Erythroblast (primary cell): ENCODE data around the gene TXNDC2.

Experiments used
- DNase-seq, 2 experiments: peaks; one replicate each; lab custom pipeline; 2025; lab: John Stamatoyannopoulos, UW
- GATA1 ChIP-seq: IDR thresholded peaks from 2 replicates; pipeline ENCODE4 v1.6.1; 2011; ENCODE audit warnings: low read depth, mild to moderate bottlenecking, control low read depth, low read length, moderate library complexity
- POLR2A ChIP-seq: IDR thresholded peaks from 2 replicates; pipeline ENCODE4 v1.6.1; 2011; ENCODE audit warnings: mild to moderate bottlenecking, low read length

Gene TXNDC2

GRCh38 chr18:9885170-9886004, at the start of gene TXNDC2:
Gene TXNDC2 (plus strand): TSS chr18:9885973. CDS start chr18:9886681, 708 bp downstream.
- peak; percentile 54 to 76 for DNase-seq
- TF ChIP-seq POLR2A (no peak), GATA1 (no peak)

DNA sequence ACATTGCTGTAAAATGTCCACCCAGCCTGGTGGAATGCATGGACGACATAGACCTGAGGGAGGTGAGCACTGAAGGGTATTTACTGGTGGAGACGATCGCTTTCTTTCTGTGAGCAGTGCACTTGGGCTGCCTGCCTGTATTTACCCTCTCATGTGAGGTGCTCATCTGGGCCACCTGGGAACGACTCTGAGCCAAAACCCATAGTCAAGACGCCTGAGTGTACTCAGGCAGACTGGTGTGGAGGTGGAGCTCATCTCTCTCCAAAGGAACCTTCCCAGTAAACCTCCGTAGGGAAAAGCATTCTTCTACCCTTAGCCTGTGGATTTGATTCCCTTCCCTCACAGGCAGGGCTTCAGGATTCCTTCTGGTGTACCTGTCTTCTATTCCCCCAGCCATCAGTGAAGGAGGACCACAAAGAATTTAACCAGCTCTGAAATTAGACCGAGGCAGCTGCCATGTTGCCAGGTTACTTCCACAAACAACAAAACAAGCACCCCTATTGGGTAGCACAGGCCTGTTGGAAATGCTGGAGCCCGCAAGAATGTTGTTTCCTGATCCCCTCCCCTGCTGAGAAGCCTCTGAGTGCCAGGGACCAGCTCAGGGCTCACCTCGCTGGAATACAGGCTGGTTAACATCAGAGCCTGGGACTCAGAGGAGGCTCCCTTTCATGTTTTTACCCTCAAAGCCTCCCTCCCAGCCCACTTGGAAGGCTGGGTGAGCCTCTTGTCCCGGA, 47.5 kb upstream of the TXNDC2 start:
- TF ChIP-seq POLR2A (no peak), GATA1 (no peak)

GRCh38 chr18:9839211-9839610, 46.6 kb upstream of the TXNDC2 start:
- TF ChIP-seq GATA1: no peak
- no peak for TF ChIP-seq POLR2A
- DNase-seq: no peak

More for the DNA sequence above, 47.5 kb upstream of the TXNDC2 start:
- no peak for DNase-seq

GRCh38 chr18:9839853-9840252, 45.9 kb upstream of the TXNDC2 start:
- no peak for TF ChIP-seq GATA1
- TF ChIP-seq POLR2A: no peak

DNA sequence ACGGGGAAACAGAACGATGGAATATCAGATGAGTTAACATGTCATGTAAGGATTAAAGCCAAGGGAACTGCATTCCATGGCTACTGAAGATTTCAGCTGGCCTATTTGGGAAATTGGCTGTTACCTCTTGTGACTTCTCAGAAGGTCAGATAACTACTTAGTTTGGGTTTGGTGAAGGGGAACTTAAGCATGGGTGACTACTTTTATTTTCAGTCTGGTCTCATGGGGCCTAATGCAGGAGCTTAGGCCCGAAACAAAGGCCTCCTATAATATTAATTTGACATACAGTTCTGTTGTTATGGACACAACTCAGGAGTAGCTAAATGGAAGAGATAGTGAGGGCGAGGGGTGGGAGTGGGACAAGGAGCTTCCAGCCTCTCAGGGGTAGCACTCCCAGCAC, 44.0 kb upstream of the TXNDC2 start:
- no peak for DNase-seq
- TF ChIP-seq GATA1 (no peak), POLR2A (no peak)

More at GRCh38 chr18:9839853-9840252, 45.9 kb upstream of the TXNDC2 start:
- DNase-seq: no peak

- no peak for DNase-seq
- TF ChIP-seq POLR2A (no peak), GATA1 (no peak)
These were observed 43.3 kb upstream of the TXNDC2 start for GRCh38 chr18:9842448-9842847.

- TF ChIP-seq GATA1 (no peak), POLR2A (no peak)
- no peak for DNase-seq
These were observed 40.5 kb upstream of the TXNDC2 start for GRCh38 chr18:9845256-9845655.

DNA sequence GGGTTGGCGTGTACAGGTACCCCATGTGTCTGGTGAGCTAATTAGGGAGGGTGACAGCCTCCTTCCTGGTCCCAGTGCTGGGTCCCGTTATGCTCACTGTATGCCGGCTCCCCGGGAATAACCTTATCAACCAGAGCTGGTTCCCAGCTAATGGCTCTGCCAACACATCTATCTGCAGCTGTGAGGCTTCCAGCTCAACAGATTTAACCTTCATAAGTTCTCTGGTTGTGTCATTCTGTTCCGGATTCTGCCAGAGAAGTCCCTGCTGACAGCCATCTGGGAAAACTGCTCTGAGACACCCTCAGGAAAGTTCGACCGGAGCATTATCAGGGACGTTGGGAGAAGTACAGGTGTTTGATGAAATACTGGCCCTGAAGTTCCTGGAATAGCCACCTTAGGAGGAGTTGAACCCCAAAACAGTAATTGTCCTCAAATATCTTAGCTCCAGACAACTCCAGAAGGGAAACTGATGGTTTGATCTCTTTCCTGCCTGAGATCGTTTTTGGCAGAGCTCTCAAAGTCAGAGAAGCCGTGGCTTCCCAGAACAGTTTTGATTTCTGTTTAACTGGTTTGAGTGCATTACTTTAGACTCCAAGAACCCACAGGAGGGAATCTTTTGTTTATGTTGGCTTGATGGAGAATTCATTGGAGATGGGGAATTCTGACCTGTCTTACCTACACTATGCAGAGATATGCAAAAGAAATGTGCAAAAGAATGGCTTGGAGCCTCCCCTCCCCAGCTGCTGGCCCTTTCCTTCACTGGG, 39.4 kb upstream of the TXNDC2 start:
- no peak for DNase-seq
- TF ChIP-seq GATA1 (no peak), POLR2A (no peak)

DNA sequence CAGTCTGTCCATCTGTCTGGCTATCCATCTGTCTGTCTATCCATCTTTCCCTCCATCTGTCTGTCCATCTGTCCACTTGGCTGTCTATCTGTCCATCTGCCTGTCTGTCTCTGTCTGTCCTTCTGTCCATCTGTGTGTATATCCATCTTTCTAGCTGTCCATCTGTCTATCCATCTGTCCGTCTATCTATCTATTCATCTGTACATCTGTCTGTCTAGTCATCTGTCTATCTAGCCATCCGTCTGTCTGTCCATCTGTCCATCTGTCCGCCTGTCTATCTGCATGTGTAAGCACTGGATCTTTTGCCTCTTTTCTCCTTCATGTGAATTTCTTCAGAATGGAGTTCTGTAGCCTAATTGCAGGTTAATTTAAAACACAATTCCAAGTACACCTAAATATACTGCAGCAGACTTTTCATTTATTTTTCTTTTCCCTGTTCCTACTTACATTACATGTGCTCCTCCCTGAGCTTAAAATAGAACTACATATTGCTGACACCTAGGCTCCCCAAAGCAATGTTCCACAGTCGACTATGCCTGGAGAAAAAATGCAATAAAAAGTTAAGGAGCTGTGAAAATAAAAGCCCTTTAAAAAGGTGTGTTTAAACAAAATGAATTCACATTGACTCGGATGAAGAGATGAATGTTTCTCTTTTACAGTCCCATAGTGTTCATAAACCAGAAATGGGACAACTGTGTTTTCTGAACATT, 37.4 kb upstream of the TXNDC2 start:
- TF ChIP-seq POLR2A (no peak), GATA1 (no peak)
- peak; percentile 40 to 89 for DNase-seq

DNA sequence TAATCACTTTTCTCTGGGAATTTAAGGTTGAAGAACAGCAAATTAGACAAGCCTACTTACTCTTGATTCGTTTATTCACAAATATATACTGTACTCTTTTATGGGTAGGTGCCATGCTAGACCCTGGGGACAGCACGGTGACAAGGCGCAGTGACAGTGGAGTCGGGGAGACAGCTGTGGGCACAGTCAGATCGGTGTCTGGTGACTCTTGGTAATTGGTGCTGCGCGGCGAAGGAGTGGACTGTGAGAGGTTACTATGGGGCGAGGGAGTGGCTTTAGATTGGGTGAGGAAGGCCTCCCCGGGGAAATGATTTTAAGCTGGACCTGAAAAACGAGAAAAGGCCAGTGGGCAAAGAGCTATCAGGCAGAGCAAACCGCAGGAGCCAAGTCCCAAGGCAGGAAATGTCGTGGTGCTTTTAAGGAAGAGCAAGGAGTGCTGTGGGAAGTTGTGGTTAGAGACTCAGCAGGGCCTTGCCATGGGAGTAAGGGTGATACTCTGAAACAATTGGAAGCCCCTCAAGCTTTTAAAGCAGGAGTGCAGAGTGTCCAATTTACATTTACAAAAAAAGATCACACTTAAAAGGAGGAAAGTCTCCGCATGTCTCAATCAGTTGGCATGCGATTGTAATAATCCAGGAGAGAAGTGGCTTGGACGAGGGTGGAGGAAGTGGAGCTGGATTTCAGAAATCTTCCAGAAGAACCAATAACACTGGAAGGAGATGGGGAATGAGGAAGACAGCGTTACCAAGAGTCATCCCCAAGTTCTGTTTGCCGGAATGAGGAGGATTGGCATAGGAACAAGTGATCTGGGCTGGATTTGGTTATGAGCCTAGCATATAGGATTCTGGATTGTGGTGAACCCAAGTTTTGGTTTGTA, 36.1 kb upstream of the TXNDC2 start:
- peak; percentile 94 to 95 for DNase-seq

GRCh38 chr18:9850309-9850708, 35.5 kb upstream of the TXNDC2 start:
- DNase-seq: peak; percentile 39 to 45
- TF ChIP-seq POLR2A: no peak

More for the DNA sequence above, 36.1 kb upstream of the TXNDC2 start:
- peak; percentile 70 for TF ChIP-seq POLR2A
- no peak for TF ChIP-seq GATA1

GRCh38 chr18:9851511-9851910, 34.3 kb upstream of the TXNDC2 start:
- DNase-seq: no peak
- no peak for TF ChIP-seq GATA1
- TF ChIP-seq POLR2A: no peak
